22Rv1 (cell line): ENCODE results near the gene GANAB.
"Not testable (repeated sequence)": the region's sequence is repeated elsewhere in the genome, so short reads cannot be mapped to it uniquely, and the experiment has no call there.

Experiments
- H3K27ac ChIP-seq: fragments of 450-650 bp; 2 replicates; pipeline ENCODE4 v1.5.1; 2017
- ZFX ChIP-seq: fragments of 450-650 bp; IDR thresholded peaks from 2 replicates; pipeline ENCODE4 v1.6.1; 2017; ENCODE audit warnings: antibody characterized with exemption, borderline replicate concordance
- TF ChIP-seq, protein P1 (sequence below): fragments of 450-650 bp; IDR thresholded peaks from 2 replicates; pipeline ENCODE4 v1.5.1; 2017; ENCODE audit warnings: mild to moderate bottlenecking

The GANAB gene

DNA sequence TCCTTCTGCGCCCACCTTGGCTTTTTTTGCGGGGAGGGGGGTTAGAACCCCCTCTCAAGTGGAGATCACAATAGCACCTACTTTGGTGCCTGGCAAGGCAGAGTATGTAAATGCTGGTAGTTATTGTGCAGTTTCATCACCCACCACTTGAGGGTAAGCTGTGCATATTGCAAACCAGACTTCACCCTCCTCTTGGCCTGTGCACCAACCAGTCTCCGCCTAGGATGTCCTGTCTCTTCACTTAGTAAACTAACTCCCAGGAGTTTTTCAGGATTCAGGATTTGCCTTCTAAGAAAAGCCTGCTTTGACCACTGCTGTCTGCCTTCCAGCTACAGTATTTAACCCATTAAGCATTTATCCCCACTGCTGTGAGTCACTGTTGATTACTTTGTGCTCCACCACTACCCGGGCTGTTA lies 34.4 kb upstream of the GANAB start:
- peak overlapping the region; percentile 32; the same call in 1 of the 2 replicates for H3K27ac ChIP-seq
- TF ChIP-seq ZFX, result no peak
- TF ChIP-seq, protein P1, sequence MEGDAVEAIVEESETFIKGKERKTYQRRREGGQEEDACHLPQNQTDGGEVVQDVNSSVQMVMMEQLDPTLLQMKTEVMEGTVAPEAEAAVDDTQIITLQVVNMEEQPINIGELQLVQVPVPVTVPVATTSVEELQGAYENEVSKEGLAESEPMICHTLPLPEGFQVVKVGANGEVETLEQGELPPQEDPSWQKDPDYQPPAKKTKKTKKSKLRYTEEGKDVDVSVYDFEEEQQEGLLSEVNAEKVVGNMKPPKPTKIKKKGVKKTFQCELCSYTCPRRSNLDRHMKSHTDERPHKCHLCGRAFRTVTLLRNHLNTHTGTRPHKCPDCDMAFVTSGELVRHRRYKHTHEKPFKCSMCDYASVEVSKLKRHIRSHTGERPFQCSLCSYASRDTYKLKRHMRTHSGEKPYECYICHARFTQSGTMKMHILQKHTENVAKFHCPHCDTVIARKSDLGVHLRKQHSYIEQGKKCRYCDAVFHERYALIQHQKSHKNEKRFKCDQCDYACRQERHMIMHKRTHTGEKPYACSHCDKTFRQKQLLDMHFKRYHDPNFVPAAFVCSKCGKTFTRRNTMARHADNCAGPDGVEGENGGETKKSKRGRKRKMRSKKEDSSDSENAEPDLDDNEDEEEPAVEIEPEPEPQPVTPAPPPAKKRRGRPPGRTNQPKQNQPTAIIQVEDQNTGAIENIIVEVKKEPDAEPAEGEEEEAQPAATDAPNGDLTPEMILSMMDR, result peak; percentile 57

- H3K27ac ChIP-seq, result peak within 1 kb of the TSS; percentile 77
- no peak for TF ChIP-seq ZFX
- TF ChIP-seq, protein P1, result no peak
Measured at GRCh38 chr11:62678770-62679696, 32.6 kb upstream of the GANAB start, which contains the start of gene UBXN1. TSS of gene UBXN1 (minus strand) at chr11:62679073. CDS start at chr11:62678923, 150 bp downstream.

GRCh38 chr11:62678433-62678769 lies 32.0 kb upstream of the GANAB start:
- TF ChIP-seq, protein P1, result no peak
- TF ChIP-seq ZFX, result no peak

DNA sequence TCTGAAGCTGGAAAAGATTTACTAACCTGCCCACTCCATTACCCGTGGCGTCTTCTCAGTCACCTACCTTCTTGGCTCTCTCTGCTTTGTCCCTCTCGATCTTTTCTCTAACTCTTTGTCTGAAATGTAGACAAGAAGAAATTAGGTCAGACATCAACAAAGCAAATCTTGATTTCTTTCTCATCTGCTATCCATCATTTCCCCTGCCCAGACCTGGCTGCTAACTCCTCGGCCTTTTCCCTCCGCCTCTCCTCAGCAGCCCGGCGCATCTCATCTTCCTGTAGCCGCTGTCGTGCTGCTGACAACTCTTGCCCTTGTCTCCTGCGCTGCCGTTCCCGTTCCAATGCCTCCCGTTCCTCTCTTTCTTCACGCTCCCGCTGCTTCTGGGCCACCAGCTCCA lies 31.3 kb upstream of the GANAB start:
- peak overlapping the region; percentile 77 for H3K27ac ChIP-seq
- TF ChIP-seq, protein P1, result no peak
- no peak for TF ChIP-seq ZFX

More at GRCh38 chr11:62678433-62678769, 32.0 kb upstream of the GANAB start:
- H3K27ac ChIP-seq, result peak overlapping the region; percentile 77

GRCh38 chr11:62677156-62677555 lies 30.7 kb upstream of the GANAB start:
- peak overlapping the region; percentile 77 for H3K27ac ChIP-seq
- TF ChIP-seq, protein P1, result no peak
- TF ChIP-seq ZFX, result no peak

GRCh38 chr11:62676698-62677097 lies 30.3 kb upstream of the GANAB start:
- H3K27ac ChIP-seq, result peak overlapping the region; percentile 77
- TF ChIP-seq, protein P1, result no peak
- TF ChIP-seq ZFX, result no peak

DNA sequence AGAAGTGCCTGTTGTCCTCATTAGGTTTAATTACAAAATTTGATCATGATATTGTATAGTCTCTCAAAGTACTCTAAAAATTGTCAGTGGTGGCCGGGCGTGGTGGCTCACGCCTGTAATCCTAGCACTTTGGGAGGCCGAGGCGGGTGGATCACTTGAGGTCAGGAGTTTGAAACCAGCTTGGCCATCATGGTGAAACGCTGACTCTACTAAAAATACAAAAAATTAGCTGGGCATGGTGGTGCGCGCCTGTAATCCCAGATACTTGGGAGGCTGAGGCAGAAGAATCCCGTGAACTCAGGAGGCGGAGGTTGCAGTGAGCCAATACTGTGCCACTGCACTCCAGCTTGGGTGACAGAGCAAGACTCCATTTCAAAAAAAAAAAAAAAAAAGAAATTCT lies 29.0 kb upstream of the GANAB start:
- not testable (repeated sequence) for H3K27ac ChIP-seq
